Activated T-cell treated with anti-CD3 and anti-CD28 coated beads, Interleukin-2, amount 50 U/mL, for 1 hour (primary cell): ENCODE results near the gene TRIM24.

Source experiments
- DNase-seq: peaks from one replicate; pipeline ENCODE4 v3.0.0-alpha.2; 2020

TRIM24 gene

DNA sequence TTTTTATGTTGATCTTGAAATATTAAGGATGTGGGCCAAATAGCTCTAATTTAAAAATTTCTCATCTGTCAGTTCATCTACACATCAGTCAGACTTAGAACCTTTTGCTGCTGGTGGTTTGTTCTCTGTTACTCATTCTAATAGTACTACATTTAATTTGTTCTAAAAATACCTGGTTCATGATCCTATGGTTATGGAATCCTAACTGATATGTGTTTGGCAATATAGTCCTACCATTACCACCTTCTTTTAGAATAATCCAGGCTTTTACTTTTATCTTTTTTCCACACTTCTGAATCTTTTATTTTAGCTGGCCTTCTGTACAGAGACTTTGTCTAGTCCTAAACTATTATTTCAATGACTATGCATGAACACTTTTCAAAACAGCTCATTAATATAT lies 124.2 kb downstream of the TRIM24 start:
- no peak for DNase-seq

DNA sequence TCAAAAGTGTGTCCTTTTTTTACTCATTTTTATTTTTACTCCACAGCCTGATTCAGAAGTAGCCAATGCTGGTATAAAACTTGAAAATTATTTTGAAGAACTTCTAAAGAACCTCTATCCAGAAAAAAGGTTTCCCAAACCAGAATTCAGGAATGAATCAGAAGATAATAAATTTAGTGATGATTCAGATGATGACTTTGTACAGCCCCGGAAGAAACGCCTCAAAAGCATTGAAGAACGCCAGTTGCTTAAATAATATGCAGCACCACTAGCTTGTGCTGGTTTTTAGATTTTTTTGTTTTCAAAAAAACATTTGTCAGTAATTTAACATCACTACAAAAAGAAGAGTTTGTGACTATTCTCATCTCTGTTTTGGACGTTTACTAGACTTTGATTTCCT lies 124.6 kb downstream of the TRIM24 start:
- DNase-seq: no peak

DNA sequence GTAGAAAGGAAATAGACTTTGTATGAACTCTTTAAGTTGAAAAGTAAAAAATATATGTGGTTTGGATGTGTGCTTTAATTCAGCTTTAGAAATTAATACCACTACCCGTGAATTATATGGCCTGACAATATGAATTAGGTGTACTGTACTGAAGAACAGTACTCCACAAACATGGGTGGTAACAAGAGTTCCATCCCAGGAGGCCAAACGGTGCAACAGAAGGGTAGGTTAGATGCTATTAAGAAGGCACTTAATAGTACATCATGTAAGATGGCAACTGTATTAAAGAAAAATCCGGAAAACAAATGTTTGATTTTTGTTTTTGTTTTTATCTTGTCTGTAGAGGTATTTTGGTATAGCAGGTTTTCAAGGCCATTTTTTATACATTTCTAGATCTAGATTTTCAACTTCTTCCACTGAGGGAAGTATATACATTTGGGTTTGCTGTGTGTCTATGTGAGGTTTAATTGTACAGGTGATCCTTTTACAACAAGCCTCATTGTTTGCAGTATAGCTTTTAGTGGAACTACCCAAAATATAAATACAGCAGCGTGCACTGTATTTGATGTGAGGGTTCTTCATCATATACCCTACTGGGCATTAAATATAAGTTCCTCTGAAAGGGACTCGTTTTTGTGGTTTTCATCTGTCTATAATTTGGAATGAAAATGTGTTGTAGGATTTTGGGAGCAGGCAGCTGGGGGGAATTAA lies 125.4 kb downstream of the TRIM24 start:
- DNase-seq: no peak

DNA sequence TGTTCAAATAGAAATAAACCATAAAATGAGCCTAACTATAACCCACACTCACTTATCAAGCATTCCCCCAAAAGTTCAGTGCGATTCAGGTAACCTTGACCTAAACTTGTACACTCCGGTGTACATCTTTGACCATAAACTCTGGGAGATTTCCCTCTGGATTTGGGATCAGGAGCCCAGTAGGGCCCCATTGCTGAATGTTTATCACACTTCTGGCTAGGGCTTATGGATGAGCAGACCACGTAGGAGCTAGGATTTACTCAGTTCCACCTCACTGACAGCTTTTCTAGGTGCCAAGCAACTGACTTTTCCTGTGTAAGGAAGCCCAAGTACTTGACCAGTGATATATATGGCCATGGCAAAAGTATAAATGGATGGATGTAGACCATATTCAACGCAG lies 127.4 kb downstream of the TRIM24 start:
- no peak for DNase-seq

DNA sequence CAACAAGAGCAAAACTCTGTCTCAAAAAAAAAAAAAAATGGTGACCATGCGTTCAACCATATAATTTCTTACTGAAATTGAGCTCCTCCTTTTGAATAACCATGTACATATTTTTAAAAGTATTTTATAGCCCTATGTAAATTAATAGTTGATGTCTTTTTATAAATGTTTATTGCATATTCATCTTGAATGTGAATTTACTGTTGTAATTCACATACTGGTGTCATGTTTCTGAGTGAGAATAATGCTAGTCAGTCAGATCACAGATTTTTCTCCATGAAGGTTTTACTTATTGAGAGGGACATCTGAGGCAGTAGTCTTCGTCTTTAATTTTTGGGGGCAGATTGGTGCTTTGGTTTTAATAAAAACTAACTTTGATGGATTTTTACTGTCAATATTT lies 128.9 kb downstream of the TRIM24 start:
- DNase-seq: no peak

DNA sequence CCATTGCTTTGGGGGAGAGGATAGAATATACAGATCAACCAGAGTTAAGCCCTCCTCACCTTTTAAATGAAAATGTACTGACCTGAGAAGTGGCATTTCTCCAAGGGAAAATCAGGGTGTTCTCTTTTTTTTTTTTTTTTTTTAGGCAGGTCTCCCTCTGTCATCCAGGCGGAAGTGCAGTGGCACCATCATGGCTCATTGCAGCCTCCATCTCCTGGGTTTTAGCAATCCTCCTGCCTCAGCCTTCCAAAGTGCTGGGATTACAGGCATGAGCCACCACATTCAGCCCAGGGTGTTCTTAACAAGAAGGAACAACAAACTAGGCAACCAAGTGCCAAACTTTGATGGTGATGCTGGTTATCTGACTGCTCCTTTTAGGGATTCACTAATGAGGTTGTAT lies 130.1 kb downstream of the TRIM24 start:
- DNase-seq: no peak

DNA sequence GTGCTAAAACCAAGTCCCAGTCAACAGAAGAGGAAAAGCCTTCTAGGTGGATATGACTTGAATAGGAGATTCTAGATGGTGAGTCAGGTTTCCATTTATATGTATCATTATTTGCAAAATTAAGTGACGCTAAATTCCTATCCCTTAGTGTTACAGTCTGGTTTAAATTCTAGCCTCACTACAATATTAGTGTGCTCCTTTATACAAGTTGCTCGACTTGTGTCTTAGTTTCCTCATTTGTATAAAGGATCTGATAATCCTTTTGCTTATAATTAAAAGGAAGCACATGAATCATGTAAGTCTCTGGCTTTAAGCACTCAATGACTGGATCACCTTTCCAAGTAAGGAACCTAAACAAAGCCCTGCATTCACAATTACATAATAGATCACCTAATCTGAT lies 135.4 kb downstream of the TRIM24 start:
- no peak for DNase-seq

DNA sequence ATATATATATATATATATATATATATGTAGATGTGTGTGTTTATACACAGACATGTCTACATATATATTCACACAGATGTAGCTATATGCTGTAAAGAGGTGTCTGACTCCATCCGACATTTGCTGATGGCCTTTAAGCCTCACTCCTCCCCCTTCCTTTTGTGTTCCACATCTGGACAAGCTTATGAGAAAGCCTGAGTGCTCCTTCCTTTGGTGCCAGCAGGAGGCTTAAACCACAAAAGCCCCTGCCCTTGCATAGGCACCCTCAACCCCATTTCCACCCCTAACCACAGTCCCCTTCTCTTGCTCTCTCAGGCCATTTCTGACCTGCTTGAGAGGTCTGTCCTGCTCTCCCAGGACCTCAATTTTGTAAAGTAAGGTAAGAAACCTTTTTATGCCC lies 142.4 kb downstream of the TRIM24 start:
- no peak for DNase-seq

DNA sequence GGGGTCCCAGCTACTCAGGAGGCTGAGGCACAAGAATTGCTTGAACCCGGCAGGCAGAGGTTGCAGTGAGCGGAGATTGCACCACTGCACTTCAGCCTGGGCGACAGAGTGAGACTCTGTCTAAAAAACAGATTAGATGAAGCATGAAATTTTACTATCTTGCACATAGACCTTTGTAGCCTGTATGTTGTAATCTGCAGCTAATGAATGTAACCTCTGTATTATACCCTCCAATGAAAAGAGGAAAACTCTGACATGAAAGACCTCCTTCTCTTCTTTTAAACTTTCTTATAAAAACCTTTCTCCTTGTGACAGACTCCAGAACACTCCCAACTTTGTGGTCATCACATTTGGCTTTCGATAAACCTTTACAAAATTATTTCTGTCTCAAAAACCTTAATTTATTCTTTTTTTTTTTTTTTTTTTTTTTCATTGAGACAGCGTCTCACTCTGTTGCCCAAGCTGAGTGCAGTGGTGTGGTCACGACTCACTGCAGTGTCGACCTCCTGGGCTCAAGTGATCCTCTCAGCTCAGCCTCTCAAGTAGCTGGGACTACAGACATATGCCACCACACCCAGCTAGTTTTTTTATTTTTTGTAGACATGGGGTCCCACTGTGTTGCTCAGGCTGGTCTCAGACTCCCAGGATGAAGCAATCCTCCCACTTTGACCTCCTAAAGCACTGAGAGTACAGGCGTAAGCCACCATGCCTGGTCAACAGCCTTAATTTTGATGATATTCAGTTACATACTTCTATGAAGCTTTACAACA lies 143.7 kb downstream of the TRIM24 start:
- no peak for DNase-seq

DNA sequence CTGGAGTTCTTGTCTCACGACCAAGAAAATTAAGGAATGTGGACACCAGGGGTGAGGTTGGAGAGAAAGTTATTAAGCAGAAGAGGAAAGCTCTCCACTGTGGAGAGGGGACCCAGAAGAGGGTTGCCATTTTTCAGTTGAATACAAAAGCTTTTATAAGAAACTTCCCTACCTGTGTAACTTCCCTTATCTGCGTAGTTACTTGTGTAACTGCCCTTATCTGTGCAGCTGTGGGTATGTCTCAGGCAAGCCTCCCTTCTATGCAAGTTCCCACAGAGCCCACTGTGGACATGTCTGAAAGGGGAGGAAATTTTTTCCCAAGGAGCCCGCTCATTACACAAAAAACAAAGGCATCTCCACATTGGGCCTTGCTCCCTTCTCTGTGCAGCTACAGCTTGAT lies 146.2 kb downstream of the TRIM24 start:
- DNase-seq: no peak

DNA sequence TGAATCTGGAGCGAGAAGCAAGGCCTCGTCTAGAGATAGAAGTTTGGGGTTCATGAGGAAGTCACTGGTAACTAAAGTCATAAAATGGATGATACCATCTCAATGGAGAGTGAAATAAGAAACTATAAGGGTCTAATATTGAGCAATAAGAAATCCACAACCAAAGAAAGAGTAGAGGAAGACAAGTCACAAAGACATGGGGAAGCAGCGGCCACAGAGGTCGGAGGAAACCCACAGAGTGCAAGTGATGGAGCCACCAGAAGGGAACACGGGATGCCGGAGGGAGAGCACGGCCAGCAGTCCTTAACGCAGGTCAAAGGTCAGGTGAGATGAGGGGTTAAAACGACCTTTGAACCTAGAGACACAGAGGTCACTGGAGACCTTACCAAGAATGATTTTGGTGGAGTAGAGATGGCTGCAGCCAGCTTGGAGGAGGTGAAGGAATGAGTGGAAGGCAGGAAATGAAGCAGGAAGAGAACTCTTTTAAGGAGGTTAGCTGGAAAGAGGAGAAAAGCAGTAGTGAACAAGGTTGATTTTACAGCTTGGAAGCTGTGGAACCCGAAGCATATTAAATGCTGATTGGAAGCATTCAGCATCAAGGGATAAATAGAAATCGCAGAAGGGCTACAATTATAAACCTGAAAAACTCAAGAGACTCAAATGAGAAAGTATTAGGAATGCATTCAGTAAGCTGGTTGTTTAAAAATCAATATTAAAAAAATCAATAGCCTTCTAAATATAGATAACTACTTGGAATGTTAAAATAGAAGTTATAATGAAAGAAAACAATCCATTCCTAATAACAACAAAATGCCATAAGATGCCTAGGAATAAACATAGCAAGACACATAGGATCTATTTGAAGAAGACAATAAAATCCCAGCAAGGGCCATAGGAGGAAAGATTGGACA lies 147.4 kb downstream of the TRIM24 start:
- no peak for DNase-seq

DNA sequence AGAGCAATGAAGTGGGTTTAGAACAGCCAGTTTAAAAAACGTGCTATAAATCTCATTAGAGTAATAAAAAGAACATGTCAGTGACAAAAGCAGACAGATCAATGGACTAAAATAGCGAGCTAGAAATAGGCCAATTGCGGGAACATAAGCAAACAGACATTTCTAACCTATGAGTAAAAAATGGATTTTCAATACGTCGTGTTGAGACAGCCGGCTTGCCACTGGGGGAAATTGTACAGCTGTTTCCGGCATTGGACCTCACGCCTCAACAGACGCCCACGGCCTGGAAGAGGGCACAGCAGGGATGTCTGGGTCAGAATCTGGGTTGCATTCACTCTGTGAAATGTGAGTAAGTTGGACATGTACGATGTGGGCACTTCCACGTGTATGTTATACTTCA lies 148.2 kb downstream of the TRIM24 start:
- no peak for DNase-seq

DNA sequence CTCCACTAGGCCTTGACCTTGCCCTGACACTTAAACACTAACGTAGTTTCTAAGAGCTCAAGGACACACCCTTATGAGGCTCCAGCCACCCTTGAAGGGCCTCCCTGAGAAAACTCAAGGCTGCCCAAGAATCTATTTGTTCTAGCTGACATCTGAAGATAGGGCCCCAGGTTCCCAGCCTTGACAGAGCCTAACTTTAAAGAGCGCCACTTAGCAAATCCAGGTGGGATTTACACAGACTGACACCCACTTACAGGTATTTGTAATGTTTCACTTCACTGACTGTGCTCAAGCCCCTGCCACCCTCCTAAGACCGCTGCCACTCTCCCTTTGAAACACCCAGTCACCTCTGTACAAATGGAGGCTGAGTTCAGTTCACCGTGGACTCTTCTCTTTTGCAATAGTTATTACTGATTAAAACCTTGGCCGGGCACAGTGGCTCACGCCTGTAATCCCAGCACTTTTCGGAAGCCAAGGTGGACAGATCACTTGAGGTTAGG lies 150.7 kb downstream of the TRIM24 start:
- no peak for DNase-seq

DNA sequence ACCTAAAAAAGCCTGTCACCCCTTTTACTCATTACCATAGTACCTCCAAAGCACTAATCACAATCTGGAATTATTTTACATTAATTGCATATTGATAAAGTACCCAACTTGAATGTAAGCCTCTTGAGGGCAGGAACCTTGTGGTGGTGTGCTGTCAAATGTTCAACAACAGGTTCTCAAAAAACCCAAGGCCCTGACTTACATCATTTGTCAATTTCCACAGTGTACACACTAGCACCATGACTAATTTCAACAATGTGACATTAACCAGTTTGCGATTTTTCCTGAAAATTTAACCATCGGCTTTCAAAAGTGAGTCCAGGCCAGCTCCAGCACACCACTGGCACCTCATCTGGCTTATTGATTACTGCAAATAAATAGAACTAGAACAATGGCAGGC lies 153.6 kb downstream of the TRIM24 start:
- no peak for DNase-seq

DNA sequence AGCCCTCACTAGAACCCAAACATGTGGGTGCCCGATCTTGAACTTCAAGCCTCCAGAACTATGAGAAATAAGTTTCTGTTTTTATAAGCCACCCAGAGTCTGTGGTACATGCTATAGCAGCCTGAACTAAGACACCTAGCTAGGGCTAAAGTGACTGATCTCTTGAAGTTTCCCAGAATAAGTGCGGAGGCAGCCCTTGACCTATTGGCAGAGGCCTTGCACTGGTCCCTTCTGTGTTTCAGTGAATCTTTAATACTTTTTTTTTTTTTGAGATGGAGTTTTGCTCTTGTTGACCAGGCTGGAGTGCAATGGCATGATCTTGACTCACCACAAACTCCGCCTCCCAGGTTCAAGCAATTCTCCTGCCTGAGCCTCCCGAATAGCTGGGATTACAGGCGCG lies 156.0 kb downstream of the TRIM24 start:
- no peak for DNase-seq

DNA sequence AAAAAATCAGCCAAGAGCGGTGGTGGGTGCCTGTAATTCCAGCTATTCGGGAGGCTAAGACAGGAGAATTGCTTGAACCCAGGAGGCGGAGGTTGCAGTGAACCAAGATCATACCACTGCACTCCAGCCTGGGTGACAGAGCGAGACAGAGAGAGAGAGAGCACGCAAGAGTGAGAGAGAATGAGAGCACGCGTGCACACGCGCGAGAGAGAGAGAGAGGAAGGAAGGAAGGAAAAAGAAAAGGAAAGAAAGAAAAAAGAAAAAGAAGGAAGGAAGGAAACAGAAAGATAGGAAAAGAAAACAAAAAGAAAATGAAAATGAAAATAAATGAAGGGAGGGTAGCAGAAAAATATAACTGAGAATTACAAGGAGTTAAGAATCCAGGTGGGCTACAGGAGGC lies 158.4 kb downstream of the TRIM24 start:
- no peak for DNase-seq

DNA sequence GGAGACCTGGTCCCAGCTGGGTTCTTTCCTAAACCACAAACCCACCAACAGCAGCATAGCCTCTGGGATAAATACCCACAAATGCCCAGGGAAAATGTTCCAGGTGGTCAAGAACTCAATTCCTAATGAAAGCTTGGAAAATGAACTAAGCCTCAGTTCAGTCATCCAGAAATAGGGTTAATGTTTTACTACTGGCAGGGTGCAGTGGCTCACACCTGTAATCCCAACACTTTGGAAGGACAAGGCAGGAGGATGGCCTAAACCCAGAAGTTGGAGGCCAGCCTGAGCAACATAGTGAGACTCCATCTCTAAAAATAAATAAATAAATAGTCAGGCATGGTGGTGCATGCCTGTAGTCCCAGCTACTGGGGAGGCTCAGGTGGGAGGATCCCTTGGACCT lies 158.9 kb downstream of the TRIM24 start:
- no peak for DNase-seq

DNA sequence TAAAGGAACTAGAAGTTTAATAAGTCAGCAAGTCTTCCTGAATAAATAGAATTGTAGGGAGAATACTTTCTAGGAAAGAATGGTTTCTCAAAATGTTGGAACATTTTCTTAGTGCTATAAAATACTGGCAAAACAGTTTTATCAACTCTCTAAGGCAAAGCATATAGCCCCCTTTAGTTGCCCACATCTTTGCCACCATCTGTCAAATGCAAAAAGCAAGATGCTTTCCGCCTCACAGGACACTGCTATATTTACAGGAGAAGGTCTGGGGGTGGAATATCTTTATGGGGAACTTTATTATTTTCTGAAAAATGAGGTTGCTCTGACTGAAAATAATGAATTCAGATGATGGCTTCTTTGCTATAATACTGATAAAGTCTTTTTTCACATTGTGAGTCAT lies 162.8 kb downstream of the TRIM24 start:
- DNase-seq: no peak

DNA sequence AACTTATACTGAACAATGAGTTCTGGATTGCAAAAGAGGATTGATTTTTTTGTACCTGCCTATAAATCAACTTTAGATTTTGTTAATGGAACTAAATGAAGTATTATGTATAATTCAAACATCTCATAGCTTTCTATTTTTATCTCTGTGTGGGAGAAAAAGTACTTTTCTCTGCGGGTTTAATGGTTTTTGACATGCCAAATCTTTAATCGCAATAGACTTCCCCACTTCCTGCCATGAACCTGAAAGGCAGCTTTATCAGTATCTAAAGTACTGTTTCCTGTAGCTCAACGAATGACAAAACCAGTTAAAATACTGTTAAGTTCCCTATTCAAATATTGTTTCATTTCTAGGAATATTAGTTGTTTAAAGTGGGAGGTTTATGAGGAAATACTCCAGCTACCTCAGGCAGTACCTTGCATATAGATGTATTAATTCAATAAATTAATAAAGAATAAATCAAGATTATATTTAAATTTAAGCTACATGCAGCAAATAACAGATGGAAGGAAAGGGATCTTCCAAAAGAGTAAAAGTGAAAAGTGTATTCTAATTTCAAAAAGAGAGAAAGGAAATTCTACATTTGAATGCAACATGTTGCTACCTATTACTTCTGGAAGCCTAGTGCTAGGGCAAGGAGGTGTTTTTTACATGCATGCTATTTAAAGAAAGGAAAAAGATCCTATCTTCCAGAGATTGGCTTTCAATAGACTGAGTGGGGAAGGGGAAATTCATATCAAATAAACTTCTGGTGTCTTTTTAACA lies 165.2 kb downstream of the TRIM24 start:
- no peak for DNase-seq

DNA sequence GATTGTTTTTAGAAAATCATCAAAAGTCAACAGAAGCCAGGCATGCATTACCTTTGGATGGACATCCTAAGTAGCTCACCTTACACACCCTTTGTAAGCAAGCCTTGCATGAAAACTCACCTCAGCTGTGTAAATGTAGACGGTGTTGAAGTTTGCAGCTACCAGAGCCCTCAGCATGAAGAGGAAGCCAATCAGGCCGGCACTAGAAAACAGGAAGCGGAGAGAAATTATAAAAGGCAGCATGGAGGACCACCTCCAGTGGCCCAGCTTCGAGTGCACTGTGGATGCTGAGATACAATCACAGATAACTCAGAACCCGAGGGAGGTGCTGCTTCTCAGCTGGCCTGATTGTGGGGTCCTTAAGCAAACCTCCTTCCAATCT lies 165.8 kb downstream of the TRIM24 start:
- DNase-seq: no peak

DNA sequence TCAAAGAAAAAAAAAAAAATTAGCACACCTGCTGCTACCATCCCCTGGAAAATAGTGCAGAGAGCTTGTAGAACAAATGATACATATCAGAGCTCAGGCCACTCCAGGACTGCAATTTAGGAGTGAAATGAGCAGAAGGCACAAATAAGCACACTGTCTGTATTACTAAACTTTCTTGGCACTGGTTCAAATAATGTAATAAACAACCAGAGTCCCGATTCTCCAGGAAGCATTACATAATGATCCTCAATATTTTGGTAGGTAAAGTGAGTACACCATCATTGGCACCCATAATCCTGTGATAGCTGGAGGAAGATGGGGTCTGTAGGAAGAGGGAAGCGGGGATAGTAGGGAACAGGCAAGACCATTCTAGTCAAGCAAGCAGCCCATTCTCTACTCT lies 166.8 kb downstream of the TRIM24 start:
- DNase-seq: no peak

DNA sequence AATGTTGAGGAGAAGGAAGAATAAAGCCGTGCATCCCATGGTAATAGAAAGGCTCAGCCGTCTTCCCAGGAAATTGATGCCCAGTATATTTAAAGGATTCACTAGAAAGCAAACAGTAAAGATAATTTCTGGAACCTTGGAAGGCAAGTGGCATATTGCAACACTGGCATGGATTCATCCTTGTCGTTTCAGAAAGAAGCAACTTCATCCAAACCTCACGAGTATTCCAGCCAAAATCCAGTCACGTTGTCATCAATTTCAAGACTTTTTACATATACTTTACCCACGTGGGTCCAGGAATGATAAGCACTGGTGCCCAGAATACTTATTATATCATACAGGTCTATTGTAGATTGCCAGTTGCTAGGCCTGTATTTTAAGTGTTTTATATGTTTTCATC lies 167.3 kb downstream of the TRIM24 start:
- DNase-seq: no peak
